ENCODE results near the gene ARMC9.

DNA sequence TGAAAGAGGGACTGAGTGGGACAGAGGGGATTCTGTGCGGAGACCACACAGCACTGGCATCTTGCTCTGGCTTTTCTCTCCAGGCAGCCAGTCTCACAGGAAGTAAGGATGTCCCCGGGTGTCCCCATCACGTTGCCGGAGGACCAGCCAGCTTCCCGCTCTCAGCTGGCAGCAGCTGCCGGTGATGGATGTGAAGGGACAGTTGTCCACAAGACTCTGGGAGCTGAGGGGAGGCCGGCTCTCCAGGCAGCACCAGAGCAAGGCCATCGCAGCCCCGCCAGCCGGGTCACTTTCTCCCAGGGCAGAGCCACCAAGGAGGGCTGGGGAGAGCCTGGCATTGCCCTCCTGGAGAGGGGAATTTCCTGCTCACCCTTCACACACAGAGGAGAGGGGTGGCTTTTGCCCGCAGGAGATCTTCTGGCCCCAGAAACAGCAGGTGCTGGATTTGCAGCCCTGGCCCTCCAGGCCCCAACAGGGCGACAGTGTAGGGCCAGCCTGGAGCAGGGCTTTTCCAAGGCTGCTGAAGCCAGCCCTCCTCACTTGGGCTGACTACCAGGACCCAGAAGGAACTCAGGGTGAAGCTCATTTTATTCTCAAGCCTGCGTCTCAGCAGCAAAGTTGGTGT, 173.1 kb downstream of the ARMC9 start:
- TF ChIP-seq POLR2A (IDR thresholded peaks at IDR 0.05) (no peak), CTCF (IDR thresholded peaks at IDR 0.05) (no peak)

Measured in lower leg skin (tissue), 3 donors.